AML-193 (cell line): ENCODE results near the gene TXNDC17.
"Not testable (repeated sequence)": the region's sequence is repeated elsewhere in the genome, so short reads cannot be mapped to it uniquely, and the experiment has no call there.

Source experiments
- DNase-seq, 2 experiments: peaks; one replicate each; lab custom pipeline; 2025; lab: John Stamatoyannopoulos, UW

The TXNDC17 gene

DNA sequence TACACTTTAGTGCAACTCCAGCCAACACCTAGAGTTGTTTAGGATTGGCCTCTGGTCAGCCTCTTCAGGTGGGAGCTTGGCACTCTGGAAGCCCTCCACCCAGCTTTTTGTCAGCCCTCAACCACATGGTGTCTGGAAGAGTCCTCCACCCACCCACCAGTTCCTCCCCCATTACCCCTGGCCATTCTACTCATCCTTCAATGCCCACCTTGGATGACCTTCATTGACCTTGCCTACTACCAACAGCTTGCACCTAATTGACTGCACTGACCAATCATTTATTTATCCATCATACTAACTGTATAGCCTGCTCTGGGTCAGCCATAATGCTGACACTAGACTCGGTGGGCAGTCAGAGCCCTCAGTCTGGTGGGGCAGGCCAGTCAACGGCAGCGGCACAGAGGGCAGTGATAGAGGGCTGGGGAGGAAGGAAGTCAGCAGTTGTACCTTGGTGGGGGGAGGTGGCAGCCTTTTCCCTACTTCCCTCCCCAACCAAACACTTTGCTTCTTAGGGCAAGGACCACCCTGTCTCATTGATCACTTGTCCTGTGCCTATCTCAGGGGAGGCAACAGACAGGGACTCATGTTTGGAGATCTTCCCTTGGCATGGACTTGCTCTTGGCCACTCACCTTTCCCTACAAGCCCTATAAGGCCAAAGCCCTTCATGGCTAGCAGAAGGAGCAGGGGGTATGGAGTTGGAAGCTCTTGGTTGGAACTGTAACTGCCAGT is 43.0 kb downstream of the TXNDC17 start:
- no peak for DNase-seq

DNA sequence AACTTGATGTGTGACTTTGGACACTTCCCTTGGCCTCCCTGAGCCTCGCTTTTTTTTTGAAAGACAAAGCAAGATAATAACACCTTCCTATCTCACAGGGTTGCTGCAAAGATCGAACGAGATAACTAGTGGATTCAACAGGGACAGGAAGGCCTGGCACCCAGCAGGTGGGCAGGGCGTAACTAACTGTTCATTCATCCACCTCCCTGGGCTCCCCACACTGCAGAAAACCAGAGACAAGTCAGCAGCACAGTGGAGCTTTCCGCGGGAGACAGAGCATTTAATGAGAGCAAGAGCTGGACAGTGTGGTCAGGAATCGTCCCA is 43.6 kb downstream of the TXNDC17 start:
- no peak for DNase-seq

DNA sequence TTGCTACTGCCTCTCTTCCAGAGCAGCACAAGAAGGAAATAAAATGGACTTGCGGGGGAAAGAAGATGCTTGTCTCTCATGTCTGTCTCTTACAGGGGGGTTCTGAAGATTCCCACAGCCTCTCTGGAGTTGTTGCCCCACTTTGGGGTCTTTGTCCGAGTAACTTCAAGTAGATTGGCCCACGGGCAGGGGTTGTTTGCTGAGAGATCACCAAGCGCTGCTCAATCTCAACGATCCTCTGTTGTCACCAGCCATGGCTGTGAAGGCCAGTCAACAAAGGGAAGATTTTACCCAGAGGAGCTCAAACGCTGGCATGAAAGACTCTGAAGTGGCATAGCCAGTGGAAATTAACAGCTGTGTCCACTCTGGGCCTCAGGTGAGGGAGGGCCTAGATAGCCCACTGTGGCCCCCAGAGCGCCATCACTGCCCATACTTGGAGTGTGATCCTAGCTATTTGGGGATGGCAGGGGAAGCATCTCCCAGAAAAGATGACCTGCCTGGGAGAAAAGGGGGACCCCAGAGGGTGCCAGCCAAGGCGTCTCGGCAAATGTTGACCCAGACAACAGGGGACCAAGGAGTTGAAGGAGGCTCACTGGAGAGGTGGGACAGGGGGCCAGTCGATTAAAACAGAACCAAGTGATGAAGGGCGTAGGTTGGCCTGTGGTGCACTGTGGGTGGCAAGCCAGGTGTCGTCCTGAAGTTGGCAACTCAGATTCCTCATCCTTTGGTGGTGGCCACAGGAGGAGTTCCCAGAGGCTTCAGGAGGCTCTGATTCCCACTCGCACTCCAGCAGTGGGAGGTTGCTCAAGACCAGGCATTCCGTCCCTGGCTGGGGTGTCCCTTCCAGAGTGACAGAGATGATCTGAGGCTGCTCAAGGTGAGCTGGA is 44.3 kb downstream of the TXNDC17 start:
- DNase-seq, result no peak

DNA sequence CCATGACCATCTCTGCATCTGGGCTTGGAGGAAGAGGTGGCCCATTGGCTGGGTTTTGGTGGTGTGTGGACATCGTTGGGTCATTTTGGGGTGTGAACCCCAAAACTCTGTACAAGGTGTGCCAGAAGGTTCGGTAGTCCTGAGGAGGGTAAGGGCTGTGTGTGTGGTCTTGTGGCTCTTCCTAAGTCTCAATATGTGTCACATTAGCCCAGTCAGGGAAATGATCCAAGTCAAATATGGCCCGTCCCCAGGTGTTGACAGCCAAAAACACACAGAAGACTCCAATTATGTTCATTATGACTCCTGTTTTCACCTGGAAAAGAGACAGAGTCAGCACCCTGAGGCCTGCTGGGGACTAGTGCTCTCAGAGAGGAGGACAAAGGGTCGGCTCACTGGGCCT is 45.2 kb downstream of the TXNDC17 start:
- DNase-seq, result no peak

GRCh38 chr17:6688944-6689343 is 48.1 kb downstream of the TXNDC17 start:
- no peak for DNase-seq

- no peak for DNase-seq
Observed at GRCh38 chr17:6690641-6691040, 49.8 kb downstream of the TXNDC17 start.

GRCh38 chr17:6691546-6691945 is 50.7 kb downstream of the TXNDC17 start:
- no peak for DNase-seq

GRCh38 chr17:6691958-6692357 is 51.1 kb downstream of the TXNDC17 start:
- DNase-seq, result not testable (repeated sequence)
